GM10847 (cell line): ENCODE data around the gene SYNE3.

Experiments used
- POLR2A ChIP-seq: IDR thresholded peaks from 2 replicates; pipeline ENCODE4 v1.6.1; 2011; ENCODE audit not compliant: insufficient read length; ENCODE audit errors: extremely low read depth

The SYNE3 gene

GRCh38 chr14:95518045-95518751 is 1.7 kb upstream of the SYNE3 start:
- TF ChIP-seq POLR2A = no peak

- TF ChIP-seq POLR2A = no peak
Measured at GRCh38 chr14:95515596-95516552, 576 bp downstream of the SYNE3 start.

- no peak for TF ChIP-seq POLR2A
Measured at GRCh38 chr14:95515080-95515489, 1.4 kb downstream of the SYNE3 start.

- TF ChIP-seq POLR2A = no peak
Measured at GRCh38 chr14:95514131-95515079, 2.0 kb downstream of the SYNE3 start.

GRCh38 chr14:95513291-95513690 is 3.2 kb downstream of the SYNE3 start:
- TF ChIP-seq POLR2A = no peak

- no peak for TF ChIP-seq POLR2A
Measured at GRCh38 chr14:95511687-95512086, 4.8 kb downstream of the SYNE3 start.

GRCh38 chr14:95510804-95511203 is 5.6 kb downstream of the SYNE3 start:
- no peak for TF ChIP-seq POLR2A

GRCh38 chr14:95509495-95509894 is 7.0 kb downstream of the SYNE3 start:
- TF ChIP-seq POLR2A = no peak

- no peak for TF ChIP-seq POLR2A
Measured at GRCh38 chr14:95508377-95508776, 8.1 kb downstream of the SYNE3 start.

- no peak for TF ChIP-seq POLR2A
Measured at GRCh38 chr14:95507701-95508103, 8.7 kb downstream of the SYNE3 start.

- no peak for TF ChIP-seq POLR2A
Measured at GRCh38 chr14:95507174-95507573, 9.3 kb downstream of the SYNE3 start.

GRCh38 chr14:95505030-95505589 is 11.3 kb downstream of the SYNE3 start:
- TF ChIP-seq POLR2A = no peak

GRCh38 chr14:95504135-95505029 is 12.1 kb downstream of the SYNE3 start:
- TF ChIP-seq POLR2A = no peak

GRCh38 chr14:95503365-95504134 is 12.9 kb downstream of the SYNE3 start:
- no peak for TF ChIP-seq POLR2A
